Memory B cell (primary cell): ENCODE results near the gene GALNT9.

Experiments used
- ATAC-seq: fragments of 150-1000 bp; cut with Tn5 transposase; 2 replicates; pipeline ENCODE4 v1.10.0; 2021; ENCODE audit warnings: low read depth, mild to moderate bottlenecking, moderate library complexity
- DNase-seq, 2 donors: peaks; one replicate each; pipeline ENCODE4 v3.0.0; 2022; ENCODE audit warnings: low spot score in 2 of 2
- H3K27ac Mint-ChIP-seq: one replicate; pipeline ENCODE4 v1.8.0; 2022; ENCODE audit warnings: mild to moderate bottlenecking, moderate library complexity, mixed read lengths
- H3K27me3 Mint-ChIP-seq: one replicate; pipeline ENCODE4 v1.8.0; 2022; ENCODE audit warnings: mixed read lengths
- H3K36me3 Mint-ChIP-seq: one replicate; pipeline ENCODE4 v1.8.0; 2022; ENCODE audit warnings: mild to moderate bottlenecking, mixed read lengths
- H3K4me1 Mint-ChIP-seq: one replicate; pipeline ENCODE4 v1.8.0; 2022; ENCODE audit warnings: mixed read lengths
- H3K4me3 Mint-ChIP-seq: one replicate; pipeline ENCODE4 v1.8.0; 2022; ENCODE audit warnings: mild to moderate bottlenecking, moderate library complexity, mixed read lengths
- H3K9me3 Mint-ChIP-seq: one replicate; pipeline ENCODE4 v1.8.0; 2022; ENCODE audit warnings: mixed read lengths

Gene GALNT9

GRCh38 chr12:132354211-132354981 is 25.0 kb upstream of the GALNT9 start:
- H3K9me3 Mint-ChIP-seq = no peaks in the 10 kb centered on the region
- no peaks in the 10 kb centered on the region for H3K4me1 Mint-ChIP-seq
- ATAC-seq (no peak), DNase-seq (no peak)
- H3K27ac Mint-ChIP-seq = no peak overlapping the region
- H3K27me3 Mint-ChIP-seq = peaks cover 4% of the 10 kb centered on the region
- no peaks in the 10 kb centered on the region for H3K36me3 Mint-ChIP-seq
- H3K4me3 Mint-ChIP-seq = no peak overlapping the region

- ATAC-seq = no peak
- no peaks in the 10 kb centered on the region for H3K36me3 Mint-ChIP-seq
- no peak overlapping the region for H3K27ac Mint-ChIP-seq
- no peak overlapping the region for H3K4me3 Mint-ChIP-seq
- H3K9me3 Mint-ChIP-seq = no peaks in the 10 kb centered on the region
- DNase-seq = no peak
- H3K27me3 Mint-ChIP-seq = peaks cover 4% of the 10 kb centered on the region
- H3K4me1 Mint-ChIP-seq = no peaks in the 10 kb centered on the region
Measured at GRCh38 chr12:132353811-132354210, 24.4 kb upstream of the GALNT9 start.

DNA sequence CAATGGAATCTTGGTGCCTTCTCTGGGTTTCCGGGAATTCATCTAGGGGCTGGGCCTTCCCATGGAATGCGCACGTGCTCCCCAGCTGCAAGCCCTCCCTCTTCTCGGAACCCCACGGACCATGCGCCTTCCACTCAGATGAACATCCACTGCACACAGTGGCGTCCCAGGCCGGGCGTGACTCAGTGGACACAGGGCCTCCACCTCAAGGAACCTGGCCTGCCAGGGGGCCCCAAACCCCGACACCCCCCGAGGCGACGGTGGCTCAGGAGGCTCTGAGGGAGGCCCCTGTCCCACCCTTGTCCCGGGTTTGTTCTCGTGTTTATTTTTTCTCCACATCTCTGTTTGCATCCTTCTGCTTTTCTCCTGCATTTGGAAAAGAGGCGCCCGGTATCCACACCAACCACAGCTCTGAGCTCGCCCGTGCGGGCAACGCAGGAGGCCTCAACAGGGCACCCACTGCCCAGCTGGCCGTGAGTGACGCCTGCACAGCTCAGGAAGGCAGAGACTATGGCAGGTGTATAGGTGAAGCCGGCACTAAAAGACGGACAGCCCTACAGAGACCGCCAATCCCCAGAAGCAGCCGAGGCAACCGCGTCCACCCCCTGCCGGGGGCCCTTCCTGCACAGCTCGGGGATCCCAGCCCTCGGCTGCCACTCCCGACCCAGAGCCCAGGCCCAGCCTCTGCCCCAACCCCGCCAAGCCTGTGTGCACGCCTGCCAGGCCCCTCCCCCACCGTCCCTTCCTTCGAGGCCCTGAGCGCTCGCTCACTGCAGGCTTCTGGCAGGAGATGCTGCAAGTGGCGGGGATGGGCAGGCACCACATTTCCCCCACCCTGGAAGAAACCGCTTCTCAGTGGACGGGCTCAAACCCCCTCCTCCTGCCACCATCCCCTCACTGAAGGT is 23.8 kb upstream of the GALNT9 start:
- no peak overlapping the region for H3K4me3 Mint-ChIP-seq
- ATAC-seq (no peak), DNase-seq (no peak)
- H3K27me3 Mint-ChIP-seq = peaks cover 4% of the 10 kb centered on the region
- H3K4me1 Mint-ChIP-seq = no peaks in the 10 kb centered on the region
- no peaks in the 10 kb centered on the region for H3K36me3 Mint-ChIP-seq
- no peak overlapping the region for H3K27ac Mint-ChIP-seq
- H3K9me3 Mint-ChIP-seq = no peaks in the 10 kb centered on the region

GRCh38 chr12:132351751-132352495 is 22.5 kb upstream of the GALNT9 start:
- no peaks in the 10 kb centered on the region for H3K9me3 Mint-ChIP-seq
- peaks cover 5% of the 10 kb centered on the region for H3K27me3 Mint-ChIP-seq

DNA sequence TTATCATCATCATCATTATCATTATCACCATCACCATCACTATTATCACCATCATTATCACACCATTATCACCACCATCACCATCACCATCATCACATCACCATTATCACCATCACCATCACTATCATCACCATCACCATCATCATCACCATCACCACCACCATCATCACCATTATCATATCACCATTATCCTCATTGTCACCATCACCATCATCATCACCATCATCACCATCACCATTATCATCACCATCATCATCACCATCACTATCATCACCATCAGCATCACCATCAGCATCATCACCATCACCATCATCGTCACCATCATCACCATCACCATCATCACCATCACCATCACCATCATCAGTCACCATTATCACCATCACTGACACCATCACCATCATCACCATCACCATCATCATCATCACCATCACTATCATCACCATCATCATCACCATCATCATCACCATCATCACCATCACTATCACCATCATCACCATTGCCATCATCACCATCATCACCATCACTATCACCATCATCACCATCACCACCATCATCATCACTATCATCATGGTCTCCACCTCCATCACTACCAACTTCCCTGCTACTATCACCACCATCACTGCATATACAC is 20.2 kb upstream of the GALNT9 start:
- Mint-ChIP-seq H3K36me3 (no peaks in the 10 kb centered on the region), H3K4me1 (no peaks in the 10 kb centered on the region), H3K4me3 (no peak overlapping the region), H3K27me3 (peaks cover 5% of the 10 kb centered on the region), H3K27ac (no peak overlapping the region), H3K9me3 (no peaks in the 10 kb centered on the region)
- ATAC-seq (no peak), DNase-seq (no peak)

More at GRCh38 chr12:132351751-132352495, 22.5 kb upstream of the GALNT9 start:
- Mint-ChIP-seq H3K36me3 (no peaks in the 10 kb centered on the region), H3K4me1 (no peaks in the 10 kb centered on the region), H3K27ac (no peak overlapping the region), H3K4me3 (no peak overlapping the region)
- DNase-seq (no peak), ATAC-seq (no peak)

DNA sequence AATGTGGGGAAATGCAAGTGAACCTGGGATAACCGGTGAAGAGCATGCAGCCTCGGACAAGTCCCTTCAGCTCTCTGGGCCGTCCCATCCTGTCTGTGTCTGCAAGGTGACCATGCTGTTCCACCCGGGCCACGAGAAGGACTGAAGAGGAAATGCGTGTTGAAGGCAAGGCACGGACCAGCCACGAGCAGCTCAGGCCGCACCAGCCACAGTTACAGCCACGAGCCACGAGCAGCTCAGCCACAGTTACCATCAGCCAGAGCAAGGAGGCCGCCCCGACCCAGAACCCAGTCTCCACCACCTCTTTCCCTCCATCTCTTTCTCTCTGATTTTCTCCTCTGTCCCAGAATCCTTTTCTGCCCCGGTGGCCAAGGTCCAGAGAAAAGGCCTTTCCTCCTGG is 18.8 kb upstream of the GALNT9 start:
- Mint-ChIP-seq H3K4me3 (no peak overlapping the region), H3K27me3 (peaks cover 5% of the 10 kb centered on the region), H3K27ac (no peak overlapping the region), H3K9me3 (peaks cover under 1% of the 10 kb centered on the region), H3K4me1 (no peaks in the 10 kb centered on the region), H3K36me3 (no peaks in the 10 kb centered on the region)
- no peak for DNase-seq
- no peak for ATAC-seq

DNA sequence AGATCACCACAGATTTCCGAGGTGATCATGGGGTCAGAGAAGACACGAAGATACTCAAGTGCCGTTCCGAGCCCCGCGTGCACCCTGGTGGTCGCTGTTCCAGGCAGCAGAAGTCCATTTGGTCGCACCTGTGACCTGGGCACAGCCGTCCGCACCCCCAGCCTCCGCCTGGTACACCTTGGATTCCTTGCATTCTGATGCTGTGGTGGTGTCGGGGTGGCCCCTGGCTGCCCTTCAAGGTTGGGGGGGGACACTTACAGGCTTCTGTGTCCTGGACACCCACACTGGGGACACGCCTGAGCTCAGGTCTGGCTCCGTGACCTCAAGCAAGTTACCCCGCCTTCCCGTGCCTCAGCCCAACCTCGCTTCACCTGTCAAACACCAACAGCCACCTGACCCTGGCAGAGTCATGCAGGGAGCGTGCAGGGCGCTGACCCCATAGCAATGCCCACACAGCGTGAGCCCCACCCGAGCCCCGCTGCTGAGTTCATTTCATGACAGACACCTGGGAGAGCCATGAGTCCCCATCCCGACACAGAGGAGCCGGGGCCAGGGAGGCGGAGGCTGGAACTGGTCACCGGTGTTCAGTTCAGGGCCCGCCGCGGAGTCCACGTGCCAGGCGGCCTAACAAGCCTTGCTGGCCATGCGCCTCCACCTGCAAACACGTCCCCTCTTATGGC is 17.9 kb upstream of the GALNT9 start:
- Mint-ChIP-seq H3K36me3 (no peaks in the 10 kb centered on the region), H3K4me3 (no peak overlapping the region), H3K4me1 (no peaks in the 10 kb centered on the region), H3K9me3 (peaks cover 3% of the 10 kb centered on the region), H3K27me3 (peaks cover 5% of the 10 kb centered on the region), H3K27ac (no peak overlapping the region)
- ATAC-seq (no peak), DNase-seq (no peak)

DNA sequence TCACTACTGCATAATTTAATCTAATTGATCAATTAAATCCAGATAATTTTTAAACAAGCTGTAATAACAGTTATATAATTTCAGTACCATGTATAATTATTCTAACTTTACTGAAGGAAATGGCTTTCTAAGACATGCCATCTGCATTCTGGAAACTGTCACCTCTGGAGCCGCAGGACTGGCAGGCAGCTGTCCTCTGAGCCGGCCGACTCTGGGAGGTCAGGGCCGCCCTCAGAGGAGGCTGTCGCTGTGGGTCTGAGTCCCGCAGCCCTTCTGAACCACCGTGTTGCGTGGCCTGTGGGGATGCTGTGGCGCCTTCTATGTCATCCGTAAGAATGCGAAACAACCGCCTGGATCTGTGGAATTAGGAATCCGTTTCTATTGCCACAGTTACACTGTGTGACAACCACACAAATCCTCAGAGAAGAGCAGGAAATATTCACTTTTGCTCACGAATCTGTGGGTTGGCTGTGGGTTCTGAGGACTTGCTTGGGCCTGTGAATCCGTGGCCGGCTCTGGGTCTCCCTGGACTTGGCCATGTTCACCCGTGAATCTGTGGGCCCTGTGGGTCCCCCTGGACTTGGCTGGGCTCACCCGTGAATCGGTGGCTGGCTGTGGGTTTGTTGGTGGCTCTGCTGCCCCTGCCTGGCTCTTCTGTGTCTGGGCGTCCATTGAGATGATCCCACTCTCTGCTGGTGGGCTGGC is 17.2 kb upstream of the GALNT9 start:
- DNase-seq (no peak), ATAC-seq (no peak)
- Mint-ChIP-seq H3K4me1 (no peaks in the 10 kb centered on the region), H3K9me3 (peaks cover 3% of the 10 kb centered on the region), H3K27ac (no peak overlapping the region), H3K27me3 (peaks cover 4% of the 10 kb centered on the region), H3K36me3 (no peaks in the 10 kb centered on the region), H3K4me3 (no peak overlapping the region)

GRCh38 chr12:132345561-132346200 is 16.3 kb upstream of the GALNT9 start:
- Mint-ChIP-seq H3K36me3 (no peaks in the 10 kb centered on the region), H3K27ac (no peak overlapping the region), H3K4me3 (no peak overlapping the region), H3K27me3 (peaks cover 2% of the 10 kb centered on the region), H3K9me3 (peaks cover 3% of the 10 kb centered on the region), H3K4me1 (no peaks in the 10 kb centered on the region)
- DNase-seq (no peak), ATAC-seq (no peak)

GRCh38 chr12:132345126-132345525 is 15.7 kb upstream of the GALNT9 start:
- Mint-ChIP-seq H3K36me3 (no peaks in the 10 kb centered on the region), H3K27me3 (peaks cover 1% of the 10 kb centered on the region), H3K4me3 (no peak overlapping the region), H3K4me1 (no peaks in the 10 kb centered on the region), H3K9me3 (peaks cover 3% of the 10 kb centered on the region), H3K27ac (no peak overlapping the region)
- no peak for ATAC-seq
- DNase-seq = no peak

DNA sequence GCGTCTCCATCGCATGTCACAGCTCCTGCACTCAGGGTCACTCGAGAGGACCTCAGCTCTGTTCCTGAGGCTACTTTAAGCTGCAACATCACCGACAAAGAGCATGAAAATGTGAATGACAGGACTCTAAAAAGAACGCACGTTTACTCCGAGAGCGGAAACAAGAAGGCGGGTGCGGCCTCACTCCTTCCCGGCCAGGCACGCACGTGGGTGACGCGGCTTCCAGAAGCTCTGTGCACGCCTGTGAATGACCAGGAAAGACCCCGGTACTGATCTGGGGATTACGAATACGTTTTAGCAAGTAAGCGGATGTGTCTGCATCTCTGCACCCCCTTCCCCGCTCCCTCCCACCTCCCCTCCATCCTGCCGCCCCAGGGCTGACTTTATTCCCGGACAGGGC is 15.2 kb upstream of the GALNT9 start:
- DNase-seq = no peak
- no peak for ATAC-seq
- Mint-ChIP-seq H3K4me1 (no peaks in the 10 kb centered on the region), H3K27me3 (peaks cover 1% of the 10 kb centered on the region), H3K9me3 (peaks cover 3% of the 10 kb centered on the region), H3K27ac (no peak overlapping the region), H3K36me3 (no peaks in the 10 kb centered on the region), H3K4me3 (no peak overlapping the region)

GRCh38 chr12:132344181-132344580 is 14.8 kb upstream of the GALNT9 start:
- DNase-seq (no peak), ATAC-seq (no peak)
- Mint-ChIP-seq H3K36me3 (no peaks in the 10 kb centered on the region), H3K4me1 (no peaks in the 10 kb centered on the region), H3K9me3 (peaks cover 3% of the 10 kb centered on the region), H3K27ac (no peak overlapping the region), H3K4me3 (no peak overlapping the region), H3K27me3 (peaks cover 1% of the 10 kb centered on the region)
